IMR-90 (cell line): Measurements from ENCODE around the gene ATP8B4. TPM values are rescaled to one million over a fixed set of nuclear protein-coding genes. Genes with fewer than 3 reads are reported as not detected.
A peak's percentile ranks its signal among the peaks of the same experiment; 100 is the strongest.

ENCODE experiments used
- ATAC-seq: fragments of 200-7000 bp; cut with Tn5 transposase; 2 replicates; pipeline ENCODE4 v1.9.1; 2020; ENCODE audit warnings: low read depth, mild to moderate bottlenecking, moderate library complexity
- BruUV-seq: library from RNA; stranded (reverse); fragments of 400-500 nt; replicated peaks from 2 replicates; lab custom pipeline; 2021; lab: Mats Ljungman, UMichigan
- CTCF ChIA-PET: fragments of 300-600 bp; formaldehyde crosslinking; extraction: SDS; loops from one replicate; lab custom pipeline; 2021; ENCODE audit warnings: antibody characterized with exemption; lab: Yijun Ruan, JAX
- POLR2A ChIA-PET: fragments of 300-600 bp; sonication (Branson Sonifier 250); formaldehyde crosslinking; loops from one replicate; lab custom pipeline; 2022; ENCODE audit warnings: antibody characterized with exemption; ENCODE audit not compliant: unreplicated experiment; lab: Charles Lee
- DNase-seq: peaks from one replicate; pipeline ENCODE4 v3.0.0; 2013
- H2AFZ ChIP-seq: replicated peaks from 2 replicates; pipeline ENCODE3; 2013; ENCODE audit warnings: low read length, mild to moderate bottlenecking; ENCODE audit not compliant: poor library complexity
- H2AK5ac ChIP-seq: 2 replicates; pipeline ENCODE4 v1.6.1; 2013; ENCODE audit warnings: low read depth, low read length, inconsistent platforms
- H2AK9ac ChIP-seq: replicated peaks from 2 replicates; pipeline ENCODE3; 2013; ENCODE audit warnings: mild to moderate bottlenecking, low read depth, low read length, moderate library complexity; ENCODE audit not compliant: poor library complexity
- H2BK120ac ChIP-seq: 2 replicates; pipeline ENCODE4 v1.6.1; 2013; ENCODE audit warnings: low read depth, low read length, inconsistent platforms
- H2BK15ac ChIP-seq: 3 replicates; pipeline ENCODE4 v1.6.1; 2013; ENCODE audit warnings: low read depth, low read length, inconsistent platforms
- H2BK20ac ChIP-seq: 2 replicates; pipeline ENCODE4 v1.6.1; 2013; ENCODE audit warnings: low read depth, mild to moderate bottlenecking, inconsistent platforms, low read length, moderate library complexity
- H2BK5ac ChIP-seq: 2 replicates; pipeline ENCODE4 v1.6.1; 2013; ENCODE audit warnings: mild to moderate bottlenecking, low read depth, low read length, inconsistent platforms; ENCODE audit not compliant: poor library complexity, severe bottlenecking
- H3K14ac ChIP-seq: replicated peaks from 2 replicates; pipeline ENCODE4 v1.6.1; 2013; ENCODE audit warnings: low read depth, low read length, inconsistent platforms
- H3K18ac ChIP-seq: 2 replicates; pipeline ENCODE4 v1.6.1; 2013; ENCODE audit warnings: low read depth, low read length, control low read depth
- H3K23ac ChIP-seq: 2 replicates; pipeline ENCODE4 v1.6.1; 2013; ENCODE audit warnings: low read depth, low read length, inconsistent platforms
- H3K27ac ChIP-seq: 2 replicates; pipeline ENCODE4 v1.5.1; 2013; ENCODE audit warnings: mild to moderate bottlenecking, control low read depth, low read length; ENCODE audit not compliant: insufficient read depth
- H3K27me3 ChIP-seq: 2 replicates; pipeline ENCODE4 v1.6.1; 2013; ENCODE audit warnings: low read length; ENCODE audit not compliant: control insufficient read depth, insufficient read depth
- H3K36me3 ChIP-seq: 2 replicates; pipeline ENCODE4 v1.6.1; 2013; ENCODE audit warnings: low read length, mixed read lengths; ENCODE audit not compliant: control insufficient read depth, insufficient read depth
- H3K4ac ChIP-seq: 2 replicates; pipeline ENCODE4 v1.6.1; 2013; ENCODE audit warnings: low read depth, low read length, inconsistent platforms
- H3K4me1 ChIP-seq: 2 replicates; pipeline ENCODE4 v1.6.1; 2013; ENCODE audit warnings: low read length, mixed read lengths; ENCODE audit not compliant: control insufficient read depth, insufficient read depth
- H3K4me2 ChIP-seq: 2 replicates; pipeline ENCODE4 v1.6.1; 2013; ENCODE audit warnings: low read depth, mild to moderate bottlenecking, control low read depth, low read length, moderate library complexity
- H3K4me3 ChIP-seq: 2 replicates; pipeline ENCODE4 v1.5.1; 2013; ENCODE audit warnings: low read depth, mild to moderate bottlenecking, control low read depth, low read length, moderate library complexity; ENCODE audit not compliant: insufficient read depth
- H3K56ac ChIP-seq: 2 replicates; pipeline ENCODE4 v1.6.1; 2013; ENCODE audit warnings: low read length, inconsistent platforms; ENCODE audit not compliant: insufficient read depth; ENCODE audit errors: extremely low read depth
- H3K79me1 ChIP-seq, 2 experiments: 2 replicates each; pipeline ENCODE4 v1.6.1; 2013; ENCODE audit warnings: low read length in 2 of 2, inconsistent platforms in 1 of 2, low read depth in 1 of 2
- H3K9ac ChIP-seq: 2 replicates; pipeline ENCODE4 v1.6.1; 2013; ENCODE audit warnings: low read depth, low read length, control low read depth
- H3K9me1 ChIP-seq: 2 replicates; pipeline ENCODE4 v1.6.1; 2013; ENCODE audit warnings: low read length, inconsistent platforms; ENCODE audit not compliant: insufficient read depth
- H3K9me3 ChIP-seq: 2 replicates; pipeline ENCODE4 v1.6.1; 2013; ENCODE audit warnings: low read length; ENCODE audit not compliant: control insufficient read depth, insufficient read depth
- H4K20me1 ChIP-seq: 2 replicates; pipeline ENCODE4 v1.6.1; 2013; ENCODE audit warnings: low read length, inconsistent platforms; ENCODE audit not compliant: insufficient read depth
- H4K5ac ChIP-seq: 2 replicates; pipeline ENCODE4 v1.6.1; 2013; ENCODE audit warnings: mild to moderate bottlenecking, low read depth, low read length, control low read depth
- H4K8ac ChIP-seq, 2 experiments: 2 replicates each; pipeline ENCODE4 v1.6.1; 2013; ENCODE audit warnings: low read depth in 2 of 2, low read length in 2 of 2, control low read depth in 1 of 2, inconsistent platforms in 1 of 2
- H4K91ac ChIP-seq: 2 replicates; pipeline ENCODE4 v1.6.1; 2013; ENCODE audit warnings: low read depth, low read length, inconsistent platforms; ENCODE audit not compliant: insufficient read depth
- BHLHE40 ChIP-seq: fragments of 150-350 bp; IDR thresholded peaks from 2 replicates; pipeline ENCODE4 v1.6.1; 2016; ENCODE audit warnings: mild to moderate bottlenecking, low read depth, low read length
- MAFK ChIP-seq: IDR thresholded peaks from 2 replicates; pipeline ENCODE4 v1.6.1; 2012; ENCODE audit warnings: low read depth, low read length, improper control_type of control experiment
- POLR2A ChIP-seq: IDR thresholded peaks from 2 replicates; pipeline ENCODE4 v1.6.1; 2012; ENCODE audit warnings: mild to moderate bottlenecking, low read depth, low read length
- RFX5 ChIP-seq: IDR thresholded peaks from 2 replicates; pipeline ENCODE4 v1.8.0; 2012; ENCODE audit warnings: low read depth, mild to moderate bottlenecking, low read length, moderate library complexity
- SMC3 ChIP-seq: fragments of 150-350 bp; IDR thresholded peaks from 2 replicates; pipeline ENCODE4 v1.6.1; 2016; ENCODE audit warnings: low read depth, mild to moderate bottlenecking, antibody characterized with exemption, low read length, moderate library complexity
- WGBS, 2 experiments: methylation state at CpG; one replicate each; pipeline versions ENCODE4 v1.1.5 to v1.1.7; 2013; ENCODE audit warnings: missing lambda C conversion rate in 2 of 2; ENCODE audit not compliant: insufficient read length in 1 of 2; ENCODE audit errors: extremely low coverage in 2 of 2; 5-methylcytosine and 5-hydroxymethylcytosine counted together
- dilution Hi-C: fragments of 300-500 bp; cut with HindIII; formaldehyde crosslinking; loops from one replicate; pipeline ENCODE4 v1.14.3; 2018; ENCODE audit warnings: low sequenced_read_pairs; ENCODE audit not compliant: unreplicated experiment
- in situ Hi-C: fragments of 300-500 bp; cut with MboI; formaldehyde crosslinking; loops from 3 replicates; pipeline ENCODE4 v1.14.3; 2019; ENCODE audit warnings: low sequenced_read_pairs, inconsistent platforms, mixed read lengths
- intact Hi-C: fragments of 100-400 bp; cut with micrococcal nuclease; formaldehyde crosslinking; loops from 2 replicates; pipeline ENCODE4 v1.10.0; 2022
- polyA plus RNA-seq, 3 experiments: library from polyadenylated mRNA; depleted of rRNA; stranded (reverse); fragments of >200 nt; gene quantifications; 2 replicates each; pipeline ENCODE4 v1.2.3, GENCODE V29; 2012; ENCODE audit warnings: low replicate concordance in 1 of 3
- total RNA-seq: library from RNA; depleted of rRNA; stranded (reverse); fragments of >200 nt; gene quantifications from 2 replicates; pipeline ENCODE4 v1.2.3, GENCODE V29; 2012
- TF ChIP-seq, protein P1 (sequence below): conservative IDR thresholded peaks from 2 replicates; pipeline ENCODE4 v1.5.1; 2012; ENCODE audit warnings: mild to moderate bottlenecking, low read depth, low read length, improper control_type of control experiment

The ATP8B4 gene
- total and polyA plus RNA-seq, 2 of the 4 experiments (the other 2 are of a cell fraction) = 0.12 to 0.54 TPM

GRCh38 chr15:50100486-50100885 lies 18.5 kb downstream of the ATP8B4 start:
- Histone ChIP-seq H4K8ac (no peak overlapping the region), H3K79me1 (no peaks in the 10 kb centered on the region), H2AK5ac (no peak overlapping the region), H2BK5ac (no peak overlapping the region), H2BK20ac (no peak overlapping the region), H3K27me3 (no peaks in the 10 kb centered on the region), H3K18ac (no peak overlapping the region), H4K5ac (no peak overlapping the region), H3K9me1 (0 out of 2 replicates have a peak, but pooled peaks cover 3% of the 10 kb centered on the region), H2AFZ (no peak overlapping the region), H3K4me3 (no peak overlapping the region), H3K4me2 (no peak overlapping the region), H3K23ac (no peak overlapping the region), H4K20me1 (no peaks in the 10 kb centered on the region), H3K9ac (no peak overlapping the region), H3K9me3 (no peaks in the 10 kb centered on the region), H3K14ac (0 out of 2 replicates have a peak overlapping the region, but pooled peaks have one; percentile 48), H2AK9ac (no peak overlapping the region), H3K36me3 (no peaks in the 10 kb centered on the region), H2BK15ac (no peak overlapping the region), H4K91ac (no peak overlapping the region), H3K56ac (no peak overlapping the region), H2BK120ac (no peak overlapping the region), H3K4me1 (no peaks in the 10 kb centered on the region), H3K4ac (no peak overlapping the region), H3K27ac (no peak overlapping the region)
- no peak for ATAC-seq
- POLR2A ChIA-PET = no interaction called here
- in situ Hi-C loops = no loop called here
- TF ChIP-seq BHLHE40 (no peak), MAFK (no peak), RFX5 (no peak), SMC3 (no peak), POLR2A (no peak)
- TF ChIP-seq, protein P1, sequence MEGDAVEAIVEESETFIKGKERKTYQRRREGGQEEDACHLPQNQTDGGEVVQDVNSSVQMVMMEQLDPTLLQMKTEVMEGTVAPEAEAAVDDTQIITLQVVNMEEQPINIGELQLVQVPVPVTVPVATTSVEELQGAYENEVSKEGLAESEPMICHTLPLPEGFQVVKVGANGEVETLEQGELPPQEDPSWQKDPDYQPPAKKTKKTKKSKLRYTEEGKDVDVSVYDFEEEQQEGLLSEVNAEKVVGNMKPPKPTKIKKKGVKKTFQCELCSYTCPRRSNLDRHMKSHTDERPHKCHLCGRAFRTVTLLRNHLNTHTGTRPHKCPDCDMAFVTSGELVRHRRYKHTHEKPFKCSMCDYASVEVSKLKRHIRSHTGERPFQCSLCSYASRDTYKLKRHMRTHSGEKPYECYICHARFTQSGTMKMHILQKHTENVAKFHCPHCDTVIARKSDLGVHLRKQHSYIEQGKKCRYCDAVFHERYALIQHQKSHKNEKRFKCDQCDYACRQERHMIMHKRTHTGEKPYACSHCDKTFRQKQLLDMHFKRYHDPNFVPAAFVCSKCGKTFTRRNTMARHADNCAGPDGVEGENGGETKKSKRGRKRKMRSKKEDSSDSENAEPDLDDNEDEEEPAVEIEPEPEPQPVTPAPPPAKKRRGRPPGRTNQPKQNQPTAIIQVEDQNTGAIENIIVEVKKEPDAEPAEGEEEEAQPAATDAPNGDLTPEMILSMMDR = no peak
- dilution Hi-C loops = no loop called here
- BruUV-seq = no TSS peak
- CTCF ChIA-PET = no interaction called here
- WGBS, 2 experiments = no CpG with 5 or more reads among the region's 1 CpG
- DNase-seq = no peak
- intact Hi-C loops = no loop called here
